Mesenchymal stem cell (in vitro differentiated cells and primary cell): ENCODE results near the gene CPNE9.
A peak's percentile ranks its signal among the peaks of the same experiment; 100 is the strongest.

Source experiments
- DNase-seq: peaks from one replicate; pipeline ENCODE4 v3.0.0-alpha.2; 2013
- H2AFZ ChIP-seq: one replicate; pipeline ENCODE4 v1.6.1; 2013; ENCODE audit warnings: low read depth, mild to moderate bottlenecking, control low read depth, inconsistent platforms, low read length, moderate library complexity
- H2AK5ac ChIP-seq: 2 replicates; pipeline ENCODE4 v1.6.1; 2013; ENCODE audit warnings: low read length, moderate library complexity, mild to moderate bottlenecking, inconsistent platforms; ENCODE audit not compliant: severe bottlenecking
- H2BK120ac ChIP-seq: one replicate; pipeline ENCODE4 v1.6.1; 2013; ENCODE audit warnings: low read depth, mild to moderate bottlenecking, inconsistent platforms, low read length, moderate library complexity
- H2BK12ac ChIP-seq, 2 experiments: one replicate each; pipeline ENCODE4 v1.6.1; 2013; ENCODE audit warnings: inconsistent platforms in 2 of 2, low read length in 2 of 2, mild to moderate bottlenecking in 2 of 2, moderate library complexity in 2 of 2, control low read depth in 1 of 2
- H2BK15ac ChIP-seq: one replicate; pipeline ENCODE4 v1.6.1; 2013; ENCODE audit warnings: mild to moderate bottlenecking, low read depth, inconsistent platforms; ENCODE audit not compliant: poor library complexity, severe bottlenecking
- H2BK5ac ChIP-seq: 2 replicates; pipeline ENCODE4 v1.6.1; 2013; ENCODE audit warnings: low read depth, mild to moderate bottlenecking, low read length, control low read depth, inconsistent platforms; ENCODE audit not compliant: poor library complexity, severe bottlenecking
- H3K14ac ChIP-seq, 2 experiments: one replicate each; pipeline ENCODE4 v1.6.1; 2013; ENCODE audit warnings: inconsistent platforms in 2 of 2, low read length in 2 of 2, control low read depth in 1 of 2, mild to moderate bottlenecking in 1 of 2, moderate library complexity in 1 of 2
- H3K18ac ChIP-seq, 2 experiments: one replicate each; pipeline ENCODE4 v1.6.1; 2013; ENCODE audit warnings: inconsistent platforms in 2 of 2, low read length in 2 of 2, control low read depth in 1 of 2, low read depth in 1 of 2, mild to moderate bottlenecking in 1 of 2
- H3K23ac ChIP-seq, 2 experiments: one replicate each; pipeline ENCODE4 v1.6.1; 2013; ENCODE audit warnings: inconsistent platforms in 2 of 2, low read length in 2 of 2, mild to moderate bottlenecking in 2 of 2, moderate library complexity in 2 of 2, control low read depth in 1 of 2
- H3K27ac ChIP-seq: 2 replicates; pipeline ENCODE4 v1.5.1; 2013; ENCODE audit warnings: mild to moderate bottlenecking, moderate library complexity, low read length, control low read depth, inconsistent platforms; ENCODE audit not compliant: poor library complexity, severe bottlenecking
- H3K27me3 ChIP-seq, 2 experiments: 2 replicates each; pipeline versions ENCODE4 v1.6.1 to v1.7.0; 2013; ENCODE audit warnings: low read length in 2 of 2, mild to moderate bottlenecking in 2 of 2, moderate library complexity in 2 of 2, control low read depth in 1 of 2, inconsistent platforms in 1 of 2; ENCODE audit not compliant: control insufficient read depth in 1 of 2, insufficient read depth in 1 of 2
- H3K36me3 ChIP-seq, 2 experiments: 2 replicates each; pipeline versions ENCODE4 v1.6.1 to v1.7.0; 2013; ENCODE audit warnings: low read length in 2 of 2, control low read depth in 1 of 2, inconsistent platforms in 1 of 2, low read depth in 1 of 2, mild to moderate bottlenecking in 1 of 2; ENCODE audit not compliant: insufficient read depth in 2 of 2, control insufficient read depth in 1 of 2
- H3K4ac ChIP-seq, 2 experiments: one replicate each; pipeline ENCODE4 v1.6.1; 2013; ENCODE audit warnings: inconsistent platforms in 2 of 2, low read length in 2 of 2, mild to moderate bottlenecking in 2 of 2, moderate library complexity in 2 of 2, control low read depth in 1 of 2, low read depth in 1 of 2
- H3K4me1 ChIP-seq: 2 replicates; pipeline ENCODE4 v1.6.1; 2013; ENCODE audit warnings: low read depth, low read length, control low read depth; ENCODE audit not compliant: control insufficient read depth, insufficient read depth
- H3K4me2 ChIP-seq: 2 replicates; pipeline ENCODE4 v1.6.1; 2013; ENCODE audit warnings: low read length, mild to moderate bottlenecking, inconsistent platforms; ENCODE audit not compliant: poor library complexity, severe bottlenecking
- H3K4me3 ChIP-seq, 2 experiments: 2 replicates each; pipeline versions ENCODE4 v1.5.1 to v1.7.0; 2013; ENCODE audit warnings: low read length in 2 of 2, mild to moderate bottlenecking in 2 of 2, control low read depth in 1 of 2, low read depth in 1 of 2; ENCODE audit not compliant: insufficient read depth in 1 of 2
- H3K79me1 ChIP-seq: replicated peaks from 2 replicates; pipeline ENCODE4 v1.6.1; 2013; ENCODE audit warnings: mild to moderate bottlenecking, control low read depth, low read length, inconsistent platforms; ENCODE audit not compliant: poor library complexity, severe bottlenecking
- H3K9ac ChIP-seq: 2 replicates; pipeline ENCODE4 v1.7.0; 2013; ENCODE audit warnings: mild to moderate bottlenecking, low read length, moderate library complexity
- H3K9me3 ChIP-seq: 2 replicates; pipeline ENCODE4 v1.7.0; 2013; ENCODE audit warnings: mild to moderate bottlenecking, low read length; ENCODE audit not compliant: control insufficient read depth
- H4K8ac ChIP-seq: one replicate; pipeline ENCODE4 v1.6.1; 2013; ENCODE audit warnings: inconsistent platforms, mild to moderate bottlenecking, low read length, moderate library complexity
- H4K91ac ChIP-seq: one replicate; pipeline ENCODE4 v1.6.1; 2013; ENCODE audit warnings: mild to moderate bottlenecking, low read length, inconsistent platforms
- WGBS: methylation state at CpG from one replicate; pipeline ENCODE4 v1.1.7; 2013; ENCODE audit warnings: mixed read lengths; 5-methylcytosine and 5-hydroxymethylcytosine counted together

CPNE9 gene

DNA sequence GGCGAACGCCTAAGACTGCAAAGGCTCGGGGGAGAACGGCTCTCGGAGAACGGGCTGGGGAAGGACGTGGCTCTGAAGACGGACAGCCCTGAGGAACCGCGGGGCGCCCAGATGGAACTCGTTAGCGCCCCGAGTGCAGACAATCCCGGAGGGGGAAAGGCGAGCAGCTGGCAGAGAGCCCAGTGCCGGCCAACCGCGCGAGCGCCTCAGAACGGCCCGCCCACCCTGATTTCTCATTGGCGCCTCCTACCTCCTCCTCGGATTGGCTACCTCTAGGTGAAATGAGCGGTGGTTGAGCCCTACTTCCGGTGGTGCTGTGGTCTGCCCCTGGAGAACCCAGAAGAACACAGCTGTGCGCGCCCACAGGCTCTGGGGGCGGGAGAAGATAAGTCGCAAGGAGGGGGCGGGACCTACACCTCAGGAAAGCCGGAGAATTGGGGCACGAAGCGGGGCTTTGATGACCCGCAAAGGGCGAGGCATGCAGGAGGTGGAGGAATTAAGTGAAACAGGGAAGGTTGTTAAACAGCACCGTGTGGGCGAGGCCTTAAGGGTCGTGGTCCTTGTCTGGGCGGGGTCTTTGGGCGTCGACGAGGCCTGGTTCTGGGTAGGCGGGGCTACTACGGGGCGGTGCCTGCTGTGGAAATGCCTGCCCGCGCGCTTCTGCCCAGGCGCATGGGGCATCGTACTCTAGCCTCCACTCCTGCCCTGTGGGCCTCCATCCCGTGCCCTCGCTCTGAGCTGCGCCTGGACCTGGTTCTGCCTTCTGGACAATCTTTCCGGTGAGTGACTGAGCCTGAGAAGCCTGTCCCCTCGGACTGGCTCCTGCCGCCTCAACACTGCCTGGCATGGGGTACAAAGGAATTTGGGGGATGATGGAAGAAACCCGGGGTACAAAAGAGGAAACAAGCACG lies 46.3 kb downstream of the CPNE9 start, which contains the start of gene OGG1:
TSS of gene OGG1 (plus strand) at position 308 of the 911 bp plus-strand sequence. CDS start at position 643, 335 bp downstream.
- Histone ChIP-seq H2BK120ac (peak within 1 kb of the TSS; percentile 76), H2BK15ac (peak within 1 kb of the TSS; percentile 88), H3K18ac (peak within 1 kb of the TSS; percentile 90 to 93), H3K4me3 (peak within 1 kb of the TSS; percentile 81 to 100), H3K14ac (peak within 1 kb of the TSS in 1 of 2 experiments; percentile 93), H3K4ac (peak within 1 kb of the TSS; percentile 82 to 88), H3K36me3 (peaks cover 51 to 68% of the 10 kb centered on the region in 2 experiments), H3K9ac (peak within 1 kb of the TSS; percentile 93), H3K4me2 (peak within 1 kb of the TSS; percentile 86), H3K27me3 (no peaks in the 10 kb centered on the region), H4K8ac (peak within 1 kb of the TSS; percentile 95), H2AK5ac (peak within 1 kb of the TSS; percentile 49), H2BK12ac (peak within 1 kb of the TSS; percentile 64 to 78), H3K79me1 (peaks cover 31% of the 10 kb centered on the region), H3K27ac (peak within 1 kb of the TSS; percentile 97), H3K23ac (peak within 1 kb of the TSS in 1 of 2 experiments; percentile 77), H3K4me1 (peaks cover 29% of the 10 kb centered on the region), H3K9me3 (no peaks in the 10 kb centered on the region), H2AFZ (peak within 1 kb of the TSS; percentile 62), H4K91ac (peak within 1 kb of the TSS; percentile 97), H2BK5ac (peak within 1 kb of the TSS; percentile 68)
- under 1% methylated on average over 58 of the region's 60 CpGs for WGBS
- DNase-seq = peak; percentile 99

DNA sequence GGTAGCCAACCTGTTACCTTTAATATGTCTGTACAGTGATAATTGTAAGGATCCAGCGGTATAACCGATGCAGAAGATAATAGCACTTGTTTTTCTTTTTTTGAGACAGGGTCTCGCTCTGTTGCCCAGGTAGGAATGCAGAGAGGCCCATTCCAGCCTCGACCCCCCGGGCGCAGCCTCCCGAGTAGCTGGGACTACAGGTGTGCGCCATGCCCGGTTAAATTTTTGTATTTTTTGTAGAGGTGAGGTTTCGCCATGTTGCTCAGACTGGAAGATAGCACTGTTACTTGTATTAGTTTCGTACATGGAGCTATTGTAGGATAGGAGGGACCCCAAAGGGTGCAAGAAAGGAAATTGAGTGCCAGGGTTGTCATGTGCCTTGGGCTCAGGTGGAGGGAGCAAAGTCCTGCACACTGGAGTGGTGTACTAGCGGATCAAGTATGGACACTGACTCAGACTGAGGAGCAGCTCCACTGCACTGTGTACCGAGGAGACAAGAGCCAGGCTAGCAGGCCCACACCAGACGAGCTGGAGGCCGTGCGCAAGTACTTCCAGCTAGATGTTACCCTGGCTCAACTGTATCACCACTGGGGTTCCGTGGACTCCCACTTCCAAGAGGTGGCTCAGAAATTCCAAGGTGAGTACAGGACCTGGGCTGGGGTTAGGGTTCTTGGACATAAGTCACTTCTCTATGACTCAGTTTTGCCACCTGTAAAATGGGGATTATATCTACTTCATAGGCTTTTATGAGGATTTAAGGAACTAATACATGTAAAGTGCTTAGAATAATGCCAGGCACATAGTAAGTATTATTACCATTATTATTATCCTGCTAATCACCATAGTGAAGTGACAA lies 47.2 kb downstream of the CPNE9 start:
- Histone ChIP-seq H4K91ac (peak overlapping the region; percentile 43), H3K27me3 (no peaks in the 10 kb centered on the region), H2BK120ac (peak overlapping the region; percentile 76), H4K8ac (peak overlapping the region; percentile 61), H3K79me1 (peaks cover 30% of the 10 kb centered on the region), H2AK5ac (peak overlapping the region; percentile 4), H2BK15ac (peak overlapping the region; percentile 88), H3K23ac (no peak overlapping the region), H3K4me2 (peak overlapping the region; percentile 86), H3K36me3 (peaks cover 43 to 63% of the 10 kb centered on the region in 2 experiments), H3K9ac (peak overlapping the region; percentile 93), H2BK5ac (no peak overlapping the region), H3K14ac (no peak overlapping the region), H3K9me3 (no peaks in the 10 kb centered on the region), H3K18ac (peak overlapping the region in 1 of 2 experiments; percentile 90), H3K4me3 (peak overlapping the region; percentile 81 to 100), H3K4me1 (peaks cover 26% of the 10 kb centered on the region), H3K27ac (peak overlapping the region; percentile 89), H2AFZ (peak overlapping the region; percentile 62), H3K4ac (peak overlapping the region in 1 of 2 experiments; percentile 53), H2BK12ac (no peak overlapping the region)
- peak; percentile 49 for DNase-seq
- 56% methylated on average over 17 of the region's 17 CpGs for WGBS

DNA sequence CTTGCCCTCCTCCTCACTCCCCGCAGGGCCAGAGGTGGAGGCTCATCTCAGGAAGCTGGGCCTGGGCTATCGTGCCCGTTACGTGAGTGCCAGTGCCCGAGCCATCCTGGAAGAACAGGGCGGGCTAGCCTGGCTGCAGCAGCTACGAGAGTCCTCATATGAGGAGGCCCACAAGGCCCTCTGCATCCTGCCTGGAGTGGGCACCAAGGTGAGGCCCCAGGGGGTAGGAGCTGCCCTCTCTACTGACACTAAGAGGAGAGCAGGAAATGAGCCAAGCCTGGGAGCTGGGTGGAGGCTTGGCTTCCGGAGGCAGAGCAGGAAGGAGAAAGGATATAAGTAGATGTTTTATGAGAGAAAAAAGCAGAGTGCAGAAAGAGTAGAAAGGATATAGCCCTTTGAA lies 51.0 kb downstream of the CPNE9 start:
- Histone ChIP-seq H2BK120ac (no peak overlapping the region), H2BK12ac (no peak overlapping the region), H3K4me3 (no peak overlapping the region), H3K18ac (no peak overlapping the region), H2BK5ac (no peak overlapping the region), H3K9ac (peak overlapping the region; percentile 22), H2AFZ (no peak overlapping the region), H3K27me3 (no peaks in the 10 kb centered on the region), H3K4ac (no peak overlapping the region), H3K4me2 (no peak overlapping the region), H4K8ac (peak overlapping the region; percentile 4), H3K9me3 (no peaks in the 10 kb centered on the region), H3K14ac (no peak overlapping the region), H3K79me1 (peaks cover 22% of the 10 kb centered on the region), H4K91ac (no peak overlapping the region), H2BK15ac (no peak overlapping the region), H3K4me1 (peaks cover 13% of the 10 kb centered on the region), H3K27ac (no peak overlapping the region), H3K23ac (no peak overlapping the region), H2AK5ac (no peak overlapping the region), H3K36me3 (peaks cover 50 to 71% of the 10 kb centered on the region in 2 experiments)
- 87% methylated on average over 8 of the region's 8 CpGs for WGBS
- no peak for DNase-seq
